ENCODE results near the gene TRPM3. TPM values are rescaled to one million over a fixed set of nuclear protein-coding genes. Genes with fewer than 3 reads are reported as not detected.

TRPM3 gene
- total and polyA plus RNA-seq, 2 of the 13 experiments (the other 11 are each of a cell fraction or from before 2014, with no cell fraction given) = not detected

- no peaks in the 10 kb centered on the region for H3K9me3 ChIP-seq (ENCODE audit: low read length)
- no peaks in the 10 kb centered on the region for H4K20me1 ChIP-seq (ENCODE audit: insufficient read depth, low read length)
- BruUV-seq (replicated peaks) = no TSS peak
- H3K27ac ChIP-seq (ENCODE audit: extremely low read length, insufficient read depth, low read length) = no peak overlapping the region
- no peaks in the 10 kb centered on the region for H3K79me2 ChIP-seq (ENCODE audit: insufficient read depth, low read length)
- intact Hi-C loops (cut with micrococcal nuclease; ENCODE audit: unreplicated experiment) (loop anchor here (10.0 kb wide), 1 partner anchor 77 kb away; no protein-coding TSS in a partner anchor), in situ Hi-C loops (cut with HindIII; ENCODE audit: extremely low pct_ligation_motif_present, low pct_unique_long_range_greater_than_20kb) (no loop called here)
- no peaks in the 10 kb centered on the region for H3K4me1 ChIP-seq (ENCODE audit: insufficient read depth, low read length)
- ATAC-seq (no peak), FAIRE-seq (no peak), DNase-seq (ENCODE audit: low spot score) (no peak)
- no peak overlapping the region for H2AFZ ChIP-seq (ENCODE audit: low read length)
- no peak overlapping the region for H3K4me3 ChIP-seq (replicated peaks in 1 of 3; ENCODE audit: insufficient read depth in 1 of 3, low read depth in 2 of 3, low read length in 3 of 3)
- H3K4me2 ChIP-seq (ENCODE audit: low read depth, low read length) = no peak overlapping the region
- 47% methylated on average over 2 of the region's 2 CpGs for WGBS (ENCODE audit: low lambda C conversion rate)
- CTCF ChIA-PET (ENCODE audit: low intra/inter-chr PET ratio, low total read pairs) = no interaction called here
- TF ChIP-seq HMG20B (CRISPR knock-in tag; conservative IDR thresholded peaks at IDR 0.05) = no peak
- no peak for TF ChIP-seq CSRNP1 (CRISPR knock-in tag; IDR thresholded peaks at IDR 0.05)
- TF ChIP-seq ZNF550 (CRISPR knock-in tag; IDR thresholded peaks at IDR 0.05; ENCODE audit: borderline replicate concordance) = no peak
- no peak for TF ChIP-seq ZNF18 (CRISPR knock-in tag; IDR thresholded peaks at IDR 0.05; ENCODE audit: insufficient replicate concordance)
- no peak for TF ChIP-seq EZH2 (conservative IDR thresholded peaks at IDR 0.05; ENCODE audit: low read depth, low read length)
- no peak for TF ChIP-seq ZBTB44 (CRISPR knock-in tag; IDR thresholded peaks at IDR 0.05)
- no peak for TF ChIP-seq ZC3H4 (CRISPR knock-in tag; IDR thresholded peaks at IDR 0.05; ENCODE audit: borderline replicate concordance)
- no peak for TF ChIP-seq ZNF362 (CRISPR knock-in tag; IDR thresholded peaks at IDR 0.05; ENCODE audit: borderline replicate concordance)
- TF ChIP-seq MTA3 (CRISPR knock-in tag; IDR thresholded peaks at IDR 0.05) = no peak
- no peak for TF ChIP-seq AHR (CRISPR knock-in tag; IDR thresholded peaks at IDR 0.05)
- TF ChIP-seq ZNF7 (CRISPR knock-in tag; IDR thresholded peaks at IDR 0.05) = no peak
- POLR2A ChIA-PET = no interaction called here
- H3K36me3 ChIP-seq (replicated peaks in 1 of 2; ENCODE audit: control insufficient read depth in 1 of 2, insufficient read depth in 2 of 2, low read length in 2 of 2) = no peaks in the 10 kb centered on the region
- H3K9ac ChIP-seq (ENCODE audit: insufficient read depth, low read depth, low read length) = no peak overlapping the region
- H3K27me3 ChIP-seq (ENCODE audit: control insufficient read depth in 1 of 2, insufficient read depth in 2 of 2, low read length in 2 of 2) = no peaks in the 10 kb centered on the region
Measured at GRCh38 chr9:70927530-70927929, 193.9 kb downstream of the TRPM3 start.

Measured in HepG2 (cell line).